Measurements from ENCODE around the gene POFUT1. TPM values are rescaled to one million over a fixed set of nuclear protein-coding genes. Genes with fewer than 3 reads are reported as not detected.

The POFUT1 gene
- total RNA-seq, 1 donor from 2014 or later = 60.6 TPM

- Mint-ChIP-seq H3K27ac (ENCODE audit: unreplicated experiment) (no peak overlapping the region), H3K4me3 (ENCODE audit: unreplicated experiment) (no peak overlapping the region), H3K27me3 (ENCODE audit: low read depth, unreplicated experiment) (no peaks in the 10 kb centered on the region), H3K4me1 (ENCODE audit: low read depth, unreplicated experiment) (peaks cover 16% of the 10 kb centered on the region), H3K9me3 (ENCODE audit: unreplicated experiment) (no peaks in the 10 kb centered on the region), H3K36me3 (ENCODE audit: low read depth, unreplicated experiment) (peaks cover 18% of the 10 kb centered on the region)
- Histone ChIP-seq H3K4me3 (ENCODE audit: insufficient read depth, low read depth, low read length) (no peak overlapping the region), H3K36me3 (ENCODE audit: insufficient read depth, low read length) (peaks cover 41% of the 10 kb centered on the region), H3K4me1 (ENCODE audit: insufficient read depth, low read length) (no peaks in the 10 kb centered on the region), H3K9me3 (ENCODE audit: insufficient read depth, low read depth, low read length) (no peaks in the 10 kb centered on the region), H3K27ac (ENCODE audit: low read depth, low read length) (no peak overlapping the region), H3K4me2 (ENCODE audit: low read length) (no peak overlapping the region), H4K20me1 (ENCODE audit: insufficient read depth, low read length) (peaks cover 3% of the 10 kb centered on the region), H3K9ac (ENCODE audit: low read length) (no peak overlapping the region), H3K79me2 (ENCODE audit: insufficient read depth, low read length) (no peaks in the 10 kb centered on the region), H2AFZ (ENCODE audit: low read depth, low read length) (no peak overlapping the region), H3K27me3 (ENCODE audit: insufficient read depth, low read length) (no peaks in the 10 kb centered on the region)
- FAIRE-seq (no peak), DNase-seq (ENCODE audit: low read depth) (no peak)
- no peak for TF ChIP-seq CTCF (IDR thresholded peaks at IDR 0.05; ENCODE audit: insufficient read depth, low read depth, low read length)
- no peak for TF ChIP-seq EZH2 (IDR thresholded peaks at IDR 0.05; ENCODE audit: insufficient read depth, low read length)
Measured at GRCh38 chr20:32227306-32227705, 19.6 kb downstream of the POFUT1 start.

DNA sequence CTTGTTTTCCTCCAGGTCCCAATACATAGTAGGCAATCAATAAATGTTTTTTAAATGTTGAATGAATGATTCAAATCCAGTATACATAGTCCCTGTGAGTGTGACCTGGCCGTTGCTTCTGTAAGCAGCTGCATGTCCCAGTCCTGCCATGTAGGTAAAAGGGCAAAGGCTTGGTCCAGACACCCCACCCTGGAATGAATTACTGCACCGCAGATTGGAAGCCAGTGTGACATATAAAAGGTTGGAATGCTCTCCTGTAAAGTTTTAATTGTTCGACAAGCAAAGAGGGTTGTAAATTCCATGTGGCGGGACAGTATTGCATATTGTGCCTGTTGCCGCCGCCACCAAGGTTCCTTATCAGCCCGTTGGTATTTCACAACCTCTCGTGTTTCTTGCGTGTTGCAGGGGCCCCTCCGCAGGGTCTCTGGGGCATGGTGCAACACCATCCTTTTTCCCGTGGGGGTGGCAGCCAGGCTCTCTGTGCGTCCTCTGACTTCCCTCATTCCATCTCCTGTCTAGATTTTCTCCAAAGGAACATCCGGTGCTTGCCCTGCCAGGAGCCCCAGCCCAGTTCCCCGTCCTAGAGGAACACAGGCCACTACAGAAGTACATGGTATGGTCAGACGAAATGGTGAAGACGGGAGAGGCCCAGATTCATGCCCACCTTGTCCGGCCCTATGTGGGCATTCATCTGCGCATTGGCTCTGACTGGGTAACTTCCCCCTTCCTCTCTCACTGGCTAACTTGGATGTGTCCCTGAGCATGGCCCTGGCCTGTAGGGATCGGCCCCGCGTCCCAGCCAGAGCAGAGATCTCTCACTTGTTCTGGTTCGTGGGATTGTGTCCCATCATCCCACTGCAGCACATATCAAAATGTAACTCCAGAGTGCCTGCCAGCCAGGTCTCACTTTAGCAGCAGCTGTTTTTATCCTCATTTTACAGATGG is 20.3 kb downstream of the POFUT1 start:
- no peak overlapping the region for H3K27ac ChIP-seq (ENCODE audit: low read depth, low read length)
- Mint-ChIP-seq H3K9me3 (ENCODE audit: unreplicated experiment) (no peaks in the 10 kb centered on the region), H3K4me1 (ENCODE audit: low read depth, unreplicated experiment) (peaks cover 16% of the 10 kb centered on the region), H3K27me3 (ENCODE audit: low read depth, unreplicated experiment) (no peaks in the 10 kb centered on the region), H3K36me3 (ENCODE audit: low read depth, unreplicated experiment) (peaks cover 18% of the 10 kb centered on the region), H3K4me3 (ENCODE audit: unreplicated experiment) (no peak overlapping the region), H3K27ac (ENCODE audit: unreplicated experiment) (peak overlapping the region; percentile 75)
- peaks cover 36% of the 10 kb centered on the region for H3K36me3 ChIP-seq (ENCODE audit: insufficient read depth, low read length)
- no peaks in the 10 kb centered on the region for H3K27me3 ChIP-seq (ENCODE audit: insufficient read depth, low read length)
- DNase-seq (ENCODE audit: low read depth) = no peak
- H2AFZ ChIP-seq (ENCODE audit: low read depth, low read length) = no peak overlapping the region
- H3K9me3 ChIP-seq (ENCODE audit: insufficient read depth, low read depth, low read length) = no peaks in the 10 kb centered on the region
- H4K20me1 ChIP-seq (ENCODE audit: insufficient read depth, low read length) = peaks cover 3% of the 10 kb centered on the region
- H3K79me2 ChIP-seq (ENCODE audit: insufficient read depth, low read length) = no peaks in the 10 kb centered on the region
- TF ChIP-seq CTCF (IDR thresholded peaks at IDR 0.05; ENCODE audit: insufficient read depth, low read depth, low read length) (no peak), EZH2 (IDR thresholded peaks at IDR 0.05; ENCODE audit: insufficient read depth, low read length) (no peak)
- FAIRE-seq = no peak
- H3K4me2 ChIP-seq (ENCODE audit: low read length) = no peak overlapping the region
- no peaks in the 10 kb centered on the region for H3K4me1 ChIP-seq (ENCODE audit: insufficient read depth, low read length)
- H3K9ac ChIP-seq (ENCODE audit: low read length) = no peak overlapping the region
- no peak overlapping the region for H3K4me3 ChIP-seq (ENCODE audit: insufficient read depth, low read depth, low read length)

GRCh38 chr20:32229251-32229747 is 21.6 kb downstream of the POFUT1 start:
- DNase-seq (ENCODE audit: low read depth) = no peak
- no peak for FAIRE-seq
- peaks cover 22% of the 10 kb centered on the region for H3K36me3 Mint-ChIP-seq (ENCODE audit: low read depth, unreplicated experiment)
- no peak overlapping the region for H3K4me3 Mint-ChIP-seq (ENCODE audit: unreplicated experiment)
- Histone ChIP-seq H3K4me1 (ENCODE audit: insufficient read depth, low read length) (no peaks in the 10 kb centered on the region), H3K27ac (ENCODE audit: low read depth, low read length) (no peak overlapping the region), H4K20me1 (ENCODE audit: insufficient read depth, low read length) (peaks cover 3% of the 10 kb centered on the region), H3K4me2 (ENCODE audit: low read length) (no peak overlapping the region), H3K27me3 (ENCODE audit: insufficient read depth, low read length) (no peaks in the 10 kb centered on the region), H2AFZ (ENCODE audit: low read depth, low read length) (no peak overlapping the region), H3K4me3 (ENCODE audit: insufficient read depth, low read depth, low read length) (no peak overlapping the region), H3K9ac (ENCODE audit: low read length) (no peak overlapping the region), H3K9me3 (ENCODE audit: insufficient read depth, low read depth, low read length) (no peaks in the 10 kb centered on the region), H3K79me2 (ENCODE audit: insufficient read depth, low read length) (no peaks in the 10 kb centered on the region), H3K36me3 (ENCODE audit: insufficient read depth, low read length) (peaks cover 30% of the 10 kb centered on the region)
- H3K4me1 Mint-ChIP-seq (ENCODE audit: low read depth, unreplicated experiment) = peaks cover 16% of the 10 kb centered on the region
- H3K9me3 Mint-ChIP-seq (ENCODE audit: unreplicated experiment) = no peaks in the 10 kb centered on the region
- no peaks in the 10 kb centered on the region for H3K27me3 Mint-ChIP-seq (ENCODE audit: low read depth, unreplicated experiment)
- no peak overlapping the region for H3K27ac Mint-ChIP-seq (ENCODE audit: unreplicated experiment)
- TF ChIP-seq EZH2 (IDR thresholded peaks at IDR 0.05; ENCODE audit: insufficient read depth, low read length) (no peak), CTCF (IDR thresholded peaks at IDR 0.05; ENCODE audit: insufficient read depth, low read depth, low read length) (no peak)

All from astrocyte (in vitro differentiated cells and primary cell).